WTC11 (cell line): ENCODE measurements around the gene CPD. TPM values are rescaled to one million over a fixed set of nuclear protein-coding genes. Genes with fewer than 3 reads are reported as not detected.

Source experiments
- ATAC-seq: fragments of 200-7000 bp; cut with Tn5 transposase; 2 replicates; pipeline ENCODE4 v1.10.0; 2021; ENCODE audit warnings: mild to moderate bottlenecking, moderate library complexity
- CTCF ChIA-PET: fragments of 300-600 bp; sonication (Branson Sonifier 250); formaldehyde crosslinking; loops from one replicate; lab custom pipeline; 2021; ENCODE audit warnings: antibody characterized with exemption; lab: Charles Lee
- POLR2A ChIA-PET: fragments of 350-600 bp; sonication (Branson Sonifier 250); formaldehyde crosslinking; loops from one replicate; lab custom pipeline; 2021; ENCODE audit warnings: antibody characterized with exemption; lab: Charles Lee
- DNase-seq: peaks from one replicate; pipeline ENCODE4 v3.0.0; 2021; ENCODE audit warnings: low spot score
- H3K27ac Mint-ChIP-seq: 2 replicates; pipeline ENCODE4 v1.8.0; 2021; ENCODE audit warnings: mixed read lengths
- H3K27me3 Mint-ChIP-seq: 2 replicates; pipeline ENCODE4 v1.8.0; 2021; ENCODE audit warnings: low read depth, mild to moderate bottlenecking, moderate library complexity, mixed read lengths
- H3K36me3 Mint-ChIP-seq: 2 replicates; pipeline ENCODE4 v1.8.0; 2021; ENCODE audit warnings: mixed read lengths
- H3K4me1 Mint-ChIP-seq: 2 replicates; pipeline ENCODE4 v1.8.0; 2022; ENCODE audit warnings: mixed read lengths
- H3K4me3 Mint-ChIP-seq: 2 replicates; pipeline ENCODE4 v1.8.0; 2021; ENCODE audit warnings: mild to moderate bottlenecking, moderate library complexity, mixed read lengths
- H3K9me3 Mint-ChIP-seq: 2 replicates; pipeline ENCODE4 v1.8.0; 2021; ENCODE audit warnings: mixed read lengths
- ARID4B ChIP-seq: sonication (generic); formaldehyde crosslinking; IDR thresholded peaks from 2 replicates; pipeline ENCODE4 v1.8.0; 2023; ENCODE audit warnings: missing genetic modification reagents, mild to moderate bottlenecking, borderline replicate concordance
- ATF1 ChIP-seq: sonication (generic); formaldehyde crosslinking; IDR thresholded peaks from 2 replicates; pipeline ENCODE4 v1.8.1; 2023; ENCODE audit warnings: mild to moderate bottlenecking, moderate library complexity, missing genetic modification reagents
- CBFB ChIP-seq: sonication (generic); formaldehyde crosslinking; IDR thresholded peaks from 2 replicates; pipeline ENCODE4 v1.8.1; 2022; ENCODE audit warnings: mild to moderate bottlenecking, low read depth, missing genetic modification reagents
- ELF4 ChIP-seq: sonication (generic); formaldehyde crosslinking; IDR thresholded peaks from 2 replicates; pipeline ENCODE4 v1.8.1; 2022; ENCODE audit warnings: low read depth, mild to moderate bottlenecking, moderate library complexity, missing genetic modification reagents
- JUN ChIP-seq: sonication (generic); formaldehyde crosslinking; IDR thresholded peaks from 2 replicates; pipeline ENCODE4 v1.8.0; 2023; ENCODE audit warnings: mild to moderate bottlenecking, missing genetic modification reagents
- MAX ChIP-seq: sonication (generic); formaldehyde crosslinking; IDR thresholded peaks from 2 replicates; pipeline ENCODE4 v1.8.0; 2022; ENCODE audit warnings: mild to moderate bottlenecking, missing genetic modification reagents
- NFYB ChIP-seq: sonication (generic); formaldehyde crosslinking; conservative IDR thresholded peaks from 2 replicates; pipeline ENCODE4 v1.8.0; 2022; ENCODE audit warnings: low read depth, missing genetic modification reagents
- NR1H2 ChIP-seq: sonication (generic); formaldehyde crosslinking; IDR thresholded peaks from 2 replicates; pipeline ENCODE4 v1.9.0; 2021; ENCODE audit warnings: mild to moderate bottlenecking, moderate library complexity, missing genetic modification reagents
- OVOL2 ChIP-seq: fragments of 250-450 bp; sonication (Bioruptor Pico); IDR thresholded peaks from 2 replicates; pipeline ENCODE4 v1.9.0; 2021; ENCODE audit warnings: mild to moderate bottlenecking, borderline replicate concordance
- PREB ChIP-seq: sonication (generic); formaldehyde crosslinking; IDR thresholded peaks from 2 replicates; pipeline ENCODE4 v1.8.1; 2022; ENCODE audit warnings: mild to moderate bottlenecking, missing genetic modification reagents, moderate library complexity, borderline replicate concordance
- SP1 ChIP-seq: sonication (generic); formaldehyde crosslinking; conservative IDR thresholded peaks from 2 replicates; pipeline ENCODE4 v1.8.1; 2022; ENCODE audit warnings: missing genetic modification reagents
- TP53 ChIP-seq: sonication (generic); formaldehyde crosslinking; IDR thresholded peaks from 2 replicates; pipeline ENCODE4 v1.8.1; 2023; ENCODE audit warnings: mild to moderate bottlenecking, missing genetic modification reagents
- ZBTB21 ChIP-seq: sonication (generic); formaldehyde crosslinking; IDR thresholded peaks from 2 replicates; pipeline ENCODE4 v1.8.1; 2023; ENCODE audit warnings: mild to moderate bottlenecking, missing genetic modification reagents, borderline replicate concordance
- ZNF281 ChIP-seq: sonication (generic); formaldehyde crosslinking; IDR thresholded peaks from 2 replicates; pipeline ENCODE4 v1.8.0; 2023; ENCODE audit warnings: mild to moderate bottlenecking, missing genetic modification reagents
- ZNF532 ChIP-seq: fragments of 250-450 bp; sonication (Bioruptor Pico); IDR thresholded peaks from 2 replicates; pipeline ENCODE4 v1.9.0; 2021; ENCODE audit warnings: mild to moderate bottlenecking, borderline replicate concordance
- ZNF671 ChIP-seq: fragments of 250-450 bp; sonication (Bioruptor Pico); IDR thresholded peaks from 2 replicates; pipeline ENCODE4 v1.8.0; 2021; ENCODE audit warnings: mild to moderate bottlenecking
- total RNA-seq: library from RNA; stranded (reverse); gene quantifications from 3 replicates; pipeline ENCODE4 v1.2.3, GENCODE V29; 2021

Gene CPD
- total RNA-seq, 1 experiment from 2014 or later: 36.1 TPM

- no peak for TF ChIP-seq PREB
- TF ChIP-seq OVOL2: no peak
- no peak for TF ChIP-seq JUN (CRISPR knock-in tag)
- no peak for TF ChIP-seq ATF1 (CRISPR knock-in tag)
Observed at GRCh38 chr17:30363715-30364202, 15.0 kb upstream of the CPD start (continued).

- H3K4me3 Mint-ChIP-seq: no peak overlapping the region
- no peaks in the 10 kb centered on the region for H3K27me3 Mint-ChIP-seq
- TF ChIP-seq CBFB (CRISPR knock-in tag) (no peak), ELF4 (no peak), ZNF281 (CRISPR knock-in tag) (no peak), ARID4B (CRISPR knock-in tag) (no peak), SP1 (CRISPR knock-in tag) (no peak), TP53 (no peak), MAX (CRISPR knock-in tag) (no peak), ZNF671 (CRISPR knock-in tag) (no peak), NFYB (CRISPR knock-in tag) (no peak), ZNF532 (CRISPR knock-in tag) (no peak), NR1H2 (no peak), ZBTB21 (CRISPR knock-in tag) (no peak)
- H3K4me1 Mint-ChIP-seq: peaks cover 5% of the 10 kb centered on the region
- no peak overlapping the region for H3K27ac Mint-ChIP-seq
- ChIA-PET CTCF (interaction anchor here (2.0 kb wide), 1 partner anchor 110 kb away, joined by 6 read pairs; the partner anchor contains the start of gene GOSR1), POLR2A (no interaction called here)
- no peak for ATAC-seq
- DNase-seq: no peak
- peaks cover 8% of the 10 kb centered on the region for H3K9me3 Mint-ChIP-seq
- no peaks in the 10 kb centered on the region for H3K36me3 Mint-ChIP-seq
Observed at GRCh38 chr17:30366536-30366935, 12.2 kb upstream of the CPD start.
